Measurements from ENCODE around the gene HAUS2.

- no peak for TF ChIP-seq EP300 (IDR thresholded peaks at IDR 0.05)
- TF ChIP-seq POLR2A (IDR thresholded peaks at IDR 0.05) = no peak
Observed at GRCh38 chr15:42502477-42502876, 46.2 kb upstream of the HAUS2 start.
